HG02759 (cell line): ENCODE data around the gene STON2.
"Not testable (repeated sequence)": the region's sequence is repeated elsewhere in the genome, so short reads cannot be mapped to it uniquely, and the experiment has no call there.

Experiments used
- ATAC-seq: cut with Tn5 transposase; IDR thresholded peaks from one replicate; pipeline ENCODE4 v1.9.1; 2021; ENCODE audit warnings: mild to moderate bottlenecking, moderate library complexity; ENCODE audit not compliant: unreplicated experiment

Gene STON2, protein sequence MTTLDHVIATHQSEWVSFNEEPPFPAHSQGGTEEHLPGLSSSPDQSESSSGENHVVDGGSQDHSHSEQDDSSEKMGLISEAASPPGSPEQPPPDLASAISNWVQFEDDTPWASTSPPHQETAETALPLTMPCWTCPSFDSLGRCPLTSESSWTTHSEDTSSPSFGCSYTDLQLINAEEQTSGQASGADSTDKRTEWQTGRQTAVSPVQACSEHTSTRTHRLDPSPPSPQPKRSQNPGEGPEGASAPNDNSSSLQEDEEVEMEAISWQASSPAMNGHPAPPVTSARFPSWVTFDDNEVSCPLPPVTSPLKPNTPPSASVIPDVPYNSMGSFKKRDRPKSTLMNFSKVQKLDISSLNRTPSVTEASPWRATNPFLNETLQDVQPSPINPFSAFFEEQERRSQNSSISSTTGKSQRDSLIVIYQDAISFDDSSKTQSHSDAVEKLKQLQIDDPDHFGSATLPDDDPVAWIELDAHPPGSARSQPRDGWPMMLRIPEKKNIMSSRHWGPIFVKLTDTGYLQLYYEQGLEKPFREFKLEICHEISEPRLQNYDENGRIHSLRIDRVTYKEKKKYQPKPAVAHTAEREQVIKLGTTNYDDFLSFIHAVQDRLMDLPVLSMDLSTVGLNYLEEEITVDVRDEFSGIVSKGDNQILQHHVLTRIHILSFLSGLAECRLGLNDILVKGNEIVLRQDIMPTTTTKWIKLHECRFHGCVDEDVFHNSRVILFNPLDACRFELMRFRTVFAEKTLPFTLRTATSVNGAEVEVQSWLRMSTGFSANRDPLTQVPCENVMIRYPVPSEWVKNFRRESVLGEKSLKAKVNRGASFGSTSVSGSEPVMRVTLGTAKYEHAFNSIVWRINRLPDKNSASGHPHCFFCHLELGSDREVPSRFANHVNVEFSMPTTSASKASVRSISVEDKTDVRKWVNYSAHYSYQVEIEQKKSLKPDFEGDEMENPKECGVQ

DNA sequence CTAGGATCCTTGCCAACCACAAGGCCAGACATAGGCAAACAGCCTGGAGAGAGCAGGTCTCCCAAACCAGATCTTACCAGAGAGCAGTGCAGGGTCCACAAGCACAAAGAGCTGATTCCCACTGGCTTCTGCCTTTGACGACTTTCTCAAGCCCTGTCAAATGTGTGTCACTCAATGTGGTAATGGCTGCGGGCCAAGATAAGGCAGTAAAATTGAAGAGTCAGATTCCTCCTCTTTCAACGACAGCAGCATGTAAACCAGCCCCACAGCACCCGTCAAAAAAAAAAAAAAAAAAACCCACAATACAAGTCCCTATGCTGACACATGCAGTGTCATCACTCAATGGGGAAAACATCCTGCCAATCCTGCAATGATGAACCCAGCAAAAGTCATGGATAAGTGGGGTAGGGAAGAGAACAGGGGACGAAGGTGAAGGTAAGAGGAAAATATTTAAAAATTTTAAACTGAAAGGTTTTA is at the start of gene STON2:
Gene STON2, minus strand, starts transcription at position 123 of the 477 bp plus-strand sequence. CDS start 1,942 bp downstream, outside the sequence.
- ATAC-seq: no peak

DNA sequence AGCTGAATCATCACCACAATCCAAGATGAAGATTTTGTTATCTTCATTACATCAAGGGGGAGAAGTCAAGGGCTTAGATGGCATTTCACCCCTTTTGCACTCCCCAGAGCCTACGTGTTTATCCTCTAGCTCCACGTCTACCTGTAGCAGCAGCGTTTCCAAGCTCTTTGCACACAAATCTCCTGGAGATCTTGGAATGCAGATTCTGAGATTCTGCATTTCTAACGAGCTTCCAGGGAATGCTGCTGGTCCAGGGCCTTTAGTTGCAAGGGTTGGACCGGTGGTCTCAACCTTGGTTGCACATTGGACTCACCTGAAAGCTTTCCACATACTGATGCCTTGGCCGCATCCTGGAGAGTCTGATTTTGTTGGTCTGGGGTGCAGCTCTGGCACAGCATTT is 49.5 kb upstream of the STON2 start:
- no peak for ATAC-seq

DNA sequence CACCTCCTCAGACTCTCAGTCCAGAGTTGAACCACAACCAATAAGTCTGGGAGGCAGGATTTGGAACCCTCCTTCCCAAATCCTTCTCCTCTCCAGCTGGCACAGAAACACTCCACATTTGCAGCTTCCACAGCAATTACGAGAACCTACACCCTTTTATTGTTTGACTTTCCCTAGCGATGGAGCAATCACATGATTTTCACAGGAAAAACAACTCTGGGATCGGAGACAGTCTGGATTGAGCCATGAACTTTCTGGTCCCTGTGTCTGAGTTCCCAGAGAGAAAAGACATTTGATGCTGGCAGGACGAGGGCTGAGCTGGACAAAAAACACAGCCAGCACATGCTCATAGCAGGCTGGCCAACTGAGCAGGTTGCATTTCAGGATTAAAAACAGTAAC is 49.0 kb upstream of the STON2 start:
- ATAC-seq: no peak

DNA sequence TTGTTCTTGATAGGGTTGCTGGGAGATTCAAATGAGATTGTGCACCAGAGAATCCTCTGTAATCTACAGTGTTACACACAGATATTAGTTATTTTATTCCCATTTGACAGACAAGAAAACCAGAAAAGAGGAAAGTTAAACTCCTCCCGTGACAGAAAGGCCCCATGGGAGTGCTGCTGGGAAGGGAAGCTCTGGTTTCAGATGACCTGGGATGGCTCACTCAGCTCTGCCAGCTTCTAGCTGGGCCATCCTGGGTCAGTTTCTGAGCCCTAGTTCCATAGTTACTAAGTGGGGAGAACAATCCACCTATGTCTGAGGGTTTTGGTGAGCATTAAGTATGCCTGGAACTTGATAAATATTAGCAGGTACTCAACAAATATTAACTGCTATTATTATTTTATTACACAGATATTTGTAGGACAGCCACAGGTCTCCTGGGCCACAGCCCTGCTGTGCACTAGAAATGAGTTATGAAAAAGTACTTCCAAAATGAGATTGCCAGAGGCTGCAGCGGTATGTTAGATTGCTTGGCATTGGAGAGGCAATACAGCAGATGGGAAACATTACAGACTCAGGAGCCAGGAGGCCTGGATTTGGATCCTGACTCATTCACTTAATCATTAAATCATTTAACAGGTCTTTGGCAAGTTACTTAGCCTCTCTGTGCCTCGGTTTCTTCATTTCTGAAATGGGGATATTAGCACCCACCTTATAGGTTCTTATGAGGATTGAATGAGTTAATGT is 47.1 kb upstream of the STON2 start:
- ATAC-seq: no peak

DNA sequence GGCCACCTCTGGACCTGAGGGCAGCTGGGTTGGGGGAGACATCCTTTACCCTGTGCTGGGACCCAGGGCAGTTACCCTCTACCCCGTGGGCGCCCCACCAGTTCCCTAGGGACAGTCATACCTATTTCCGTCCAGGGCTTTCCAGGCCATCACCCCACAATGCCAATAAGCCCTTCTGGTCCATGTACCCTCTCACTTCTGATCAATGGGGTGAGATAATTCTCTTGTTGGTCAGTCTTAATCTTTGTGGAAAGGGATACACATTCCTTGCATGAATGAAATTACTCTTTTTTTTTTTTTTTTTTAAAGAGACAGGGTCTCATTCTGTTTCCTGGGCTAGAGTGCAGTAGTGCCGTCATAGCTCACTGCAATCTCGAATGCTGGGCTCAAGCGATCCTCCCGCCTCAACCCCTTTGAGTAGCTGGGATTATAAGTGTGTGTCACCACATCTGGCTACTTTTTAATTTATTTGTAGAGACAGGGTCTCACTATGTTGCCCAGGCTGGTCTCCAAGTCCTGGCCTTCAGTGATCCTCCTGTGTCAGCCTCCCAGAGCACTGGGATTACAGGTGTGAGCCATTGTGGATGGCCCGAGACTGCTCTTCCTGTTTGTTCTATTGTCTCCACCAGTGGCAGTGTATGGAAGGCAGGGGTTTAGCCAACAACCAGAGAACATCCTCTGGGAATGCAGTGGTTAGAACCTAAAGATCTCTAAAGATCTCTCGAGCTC is 46.3 kb upstream of the STON2 start:
- no peak for ATAC-seq

DNA sequence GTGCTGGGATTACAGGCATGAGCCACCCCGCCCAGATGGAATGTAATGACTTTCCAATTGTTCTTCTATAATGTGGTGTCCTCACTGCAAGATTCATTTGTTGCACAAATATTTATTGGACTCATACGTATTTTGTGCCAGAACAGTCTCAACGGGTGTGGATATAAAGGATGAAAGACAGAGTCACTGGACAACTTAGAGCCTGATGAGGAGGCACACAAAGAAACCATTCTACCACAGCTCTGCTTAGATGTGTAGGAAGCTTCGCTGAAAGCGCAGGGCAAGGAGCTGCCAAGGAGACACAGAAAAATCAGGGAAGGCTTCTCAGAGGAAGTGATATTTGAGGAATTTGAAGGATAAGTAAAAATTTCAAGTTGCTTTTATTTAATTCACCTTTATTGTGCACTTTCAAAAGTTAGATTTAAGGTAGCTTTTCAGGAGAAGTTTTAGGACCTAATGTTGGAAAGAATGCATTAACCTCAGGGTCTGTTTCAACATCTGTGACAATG is 41.6 kb upstream of the STON2 start:
- ATAC-seq: no peak

DNA sequence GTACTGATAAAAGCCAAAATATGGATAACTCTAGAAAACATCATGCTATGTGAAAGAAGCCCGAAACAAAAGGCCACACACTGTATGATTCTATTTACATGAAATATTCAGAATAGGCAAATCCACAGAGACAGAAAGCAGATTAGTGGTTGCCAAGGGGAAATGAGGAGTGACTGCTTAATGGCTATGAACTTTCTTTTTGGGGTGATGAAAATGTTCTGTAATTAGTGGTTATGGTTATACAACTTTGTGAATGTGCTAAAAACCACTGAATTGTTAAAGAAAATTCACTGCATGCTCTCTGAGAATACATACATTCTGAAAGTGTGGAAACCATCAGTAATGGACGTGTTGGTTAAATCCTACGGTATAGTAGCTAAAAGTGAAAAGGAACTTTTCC is 39.9 kb upstream of the STON2 start:
- no peak for ATAC-seq

DNA sequence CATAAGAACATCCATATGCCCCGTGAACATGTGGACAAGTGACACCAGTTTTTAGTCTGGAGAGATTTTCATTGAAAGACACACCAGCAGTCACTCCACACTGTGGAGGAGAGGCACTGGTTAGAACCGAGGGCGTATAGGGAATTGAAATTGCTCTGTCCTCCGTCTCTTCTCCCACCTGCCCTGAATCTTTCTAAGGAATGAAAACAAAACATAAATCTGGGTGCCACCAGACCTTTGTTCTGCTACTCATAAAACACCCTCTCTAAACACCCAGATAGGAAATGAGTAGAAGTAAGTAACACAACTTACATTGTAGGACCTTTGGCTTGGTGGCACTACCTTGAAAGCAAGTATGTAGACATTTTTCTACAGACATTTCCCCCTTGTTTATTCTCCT is 37.1 kb upstream of the STON2 start:
- ATAC-seq: no peak

DNA sequence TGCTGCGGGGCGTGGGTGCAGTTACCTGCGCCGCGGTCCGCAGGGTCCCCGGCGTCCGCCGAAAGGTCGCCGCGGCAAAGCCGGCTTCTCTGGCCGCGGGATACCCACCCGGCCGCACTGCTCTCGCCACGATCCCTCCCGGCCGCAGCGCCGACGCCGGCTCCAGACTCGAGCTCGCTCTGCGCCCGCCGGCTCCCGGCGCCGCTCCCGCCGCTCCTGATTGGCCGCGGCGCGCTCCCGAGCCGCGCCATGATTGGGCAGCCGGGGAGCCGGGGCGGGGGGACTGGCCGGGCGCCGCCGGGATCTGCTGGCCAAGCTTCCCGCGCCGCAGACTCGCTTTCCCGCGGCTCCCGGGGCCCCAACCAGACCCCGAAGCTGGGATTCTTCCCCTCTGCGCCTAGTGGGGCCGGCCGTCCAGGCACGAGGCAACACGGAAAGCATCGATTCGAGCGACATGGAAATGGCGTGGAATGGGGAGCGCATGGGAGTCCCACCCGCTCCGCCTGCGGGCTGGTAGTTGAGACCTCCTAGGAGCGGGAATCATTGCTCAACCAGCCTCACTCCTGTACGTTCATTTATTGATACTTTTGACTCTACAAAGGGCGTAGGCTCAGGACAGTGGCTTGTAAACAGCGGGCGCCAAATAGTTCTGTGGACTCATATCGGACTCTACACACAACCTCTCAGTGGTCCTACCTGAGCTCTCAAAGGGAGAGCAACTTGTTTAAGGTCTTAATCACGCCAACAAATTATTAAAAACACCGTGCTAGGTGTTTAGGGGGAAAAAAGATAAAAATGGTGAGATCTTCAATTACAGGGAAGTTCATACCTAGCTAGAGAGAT is 36.4 kb upstream of the STON2 start:
- ATAC-seq: peak; percentile 90

DNA sequence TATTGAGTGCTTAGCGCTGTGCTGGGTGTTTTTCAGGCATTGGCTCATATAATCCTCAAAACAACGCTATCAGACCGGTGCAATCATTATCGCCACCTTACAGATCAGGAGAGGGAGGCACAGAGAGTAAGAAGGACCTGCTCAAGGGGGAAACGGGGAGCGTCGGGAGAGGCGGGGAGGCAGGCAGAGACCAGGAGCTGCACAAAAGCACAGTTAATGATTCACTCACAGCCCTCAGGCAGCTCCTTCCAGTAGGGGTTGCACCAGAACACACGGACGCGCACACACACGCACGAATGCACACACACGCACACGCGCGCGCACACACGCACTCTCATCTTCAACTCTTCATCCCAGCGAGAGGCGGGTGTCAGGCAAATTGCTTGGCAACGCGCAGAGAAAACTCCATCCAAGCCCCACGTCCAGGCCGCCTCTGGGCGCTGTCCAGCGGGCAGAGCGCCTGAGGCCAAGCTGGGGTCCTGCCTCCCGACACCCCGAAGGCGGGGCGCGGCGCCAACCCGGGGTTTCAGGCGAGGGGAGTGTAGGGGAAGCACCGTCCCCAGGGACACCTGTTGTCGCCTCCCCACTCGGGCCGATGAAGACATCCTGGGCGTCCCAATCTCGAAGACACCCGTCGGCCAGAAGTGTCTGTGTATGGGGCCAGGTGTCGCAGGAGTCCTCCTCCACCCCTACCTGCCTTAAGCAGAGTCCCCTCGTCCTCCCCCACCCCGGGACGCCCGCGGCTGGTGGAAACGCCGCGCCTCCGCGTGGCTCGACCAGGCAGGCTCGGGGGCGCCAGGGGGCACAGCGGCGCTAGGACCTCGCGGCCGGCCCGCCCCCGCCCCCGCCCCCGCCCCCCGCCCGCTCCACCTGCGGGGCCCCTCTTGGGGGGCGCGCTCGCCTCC is 35.5 kb upstream of the STON2 start:
- ATAC-seq: peak; percentile 38

DNA sequence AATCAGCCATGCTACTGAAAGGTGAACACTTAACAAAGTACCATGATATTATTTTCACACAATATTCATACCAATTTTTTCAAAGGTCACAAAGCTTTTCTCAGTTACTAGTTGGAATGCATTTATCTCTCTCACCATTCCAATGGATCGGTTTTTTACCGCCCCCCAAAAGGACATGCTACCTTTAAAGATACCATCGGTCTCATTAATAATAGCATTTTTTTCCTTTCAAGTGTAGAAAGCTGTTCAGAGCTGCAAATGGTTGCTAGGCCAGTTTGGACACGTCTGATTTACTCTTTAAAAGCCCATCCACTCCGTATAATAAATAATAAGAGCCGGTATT is 34.9 kb upstream of the STON2 start:
- no peak for ATAC-seq

DNA sequence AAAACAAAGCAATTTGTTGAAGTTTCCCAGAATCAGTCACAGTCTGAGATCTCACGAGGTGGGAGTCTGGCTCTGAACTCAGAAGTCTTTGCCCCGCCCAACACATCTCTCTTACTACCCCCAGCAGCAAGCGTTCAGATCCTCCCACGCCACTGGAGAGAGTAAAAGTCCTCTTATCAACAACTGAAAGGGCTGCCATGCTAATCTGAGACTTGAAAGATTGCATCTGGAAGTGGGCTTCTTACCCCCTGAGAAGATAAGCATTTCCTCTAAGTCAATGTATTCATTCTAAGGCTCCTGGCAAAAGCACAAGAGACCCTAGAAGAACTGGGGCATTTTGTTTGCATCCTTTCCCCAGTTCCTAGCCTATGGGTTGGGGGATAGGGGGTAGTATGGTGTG is 34.1 kb upstream of the STON2 start:
- ATAC-seq: no peak

DNA sequence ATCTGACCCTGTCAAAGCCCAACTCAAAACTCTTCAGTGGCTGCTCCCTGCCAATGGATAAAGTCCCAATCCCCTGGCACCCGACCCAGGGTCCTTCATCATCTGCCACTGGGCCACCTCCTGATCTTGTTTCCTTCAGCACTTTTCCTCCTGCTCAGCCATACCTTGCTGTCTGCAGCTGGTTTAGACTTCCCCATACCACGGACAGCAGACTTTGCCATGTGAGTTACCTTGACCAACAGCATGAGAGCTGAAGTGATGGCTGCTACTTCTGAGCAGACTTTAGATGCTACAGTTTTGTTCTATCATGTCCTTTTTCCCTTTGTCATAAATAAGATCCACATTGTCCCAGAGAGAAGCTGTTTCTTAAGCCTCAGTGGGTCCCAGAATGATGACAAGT is 33.3 kb upstream of the STON2 start:
- ATAC-seq: no peak

DNA sequence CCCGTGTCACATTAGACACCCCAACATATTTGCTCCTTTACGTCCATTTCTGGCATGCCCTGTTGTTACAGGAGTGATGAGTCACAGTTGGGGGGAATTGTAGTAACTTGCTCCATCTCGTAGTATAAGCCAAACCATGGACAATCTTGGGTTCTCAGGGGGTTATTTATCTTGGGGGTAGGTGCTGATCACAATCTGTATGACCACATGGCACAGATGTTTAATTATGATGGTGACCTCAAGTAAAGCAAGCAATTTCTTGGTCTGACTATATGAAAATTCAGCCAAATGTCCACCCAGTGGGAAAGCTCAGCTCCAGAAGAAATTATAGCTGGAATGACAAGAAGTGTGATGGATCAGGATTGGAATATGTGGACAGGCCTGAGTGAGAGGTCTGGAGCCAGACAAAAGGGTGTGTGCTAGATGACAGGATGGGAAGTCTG is 32.1 kb upstream of the STON2 start:
- ATAC-seq: no peak

DNA sequence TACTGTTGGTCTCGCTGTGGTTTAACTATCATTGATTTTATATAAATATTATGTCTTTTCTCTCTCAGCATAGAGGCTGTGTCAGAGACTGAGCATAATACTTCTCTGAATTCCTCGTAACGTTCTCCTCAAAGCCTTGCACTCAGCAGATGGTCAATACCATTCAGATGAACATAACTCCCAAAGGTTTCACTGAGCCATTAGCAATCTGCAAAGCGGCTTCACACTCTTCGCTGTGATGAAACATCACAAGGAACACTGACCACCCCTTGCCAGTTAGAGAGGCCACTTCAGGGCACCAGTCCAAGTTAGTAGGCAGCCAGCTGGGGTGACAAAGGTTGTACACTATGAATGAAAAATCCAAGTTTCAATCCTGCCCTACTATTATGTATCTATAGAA is 30.1 kb upstream of the STON2 start:
- ATAC-seq: no peak

DNA sequence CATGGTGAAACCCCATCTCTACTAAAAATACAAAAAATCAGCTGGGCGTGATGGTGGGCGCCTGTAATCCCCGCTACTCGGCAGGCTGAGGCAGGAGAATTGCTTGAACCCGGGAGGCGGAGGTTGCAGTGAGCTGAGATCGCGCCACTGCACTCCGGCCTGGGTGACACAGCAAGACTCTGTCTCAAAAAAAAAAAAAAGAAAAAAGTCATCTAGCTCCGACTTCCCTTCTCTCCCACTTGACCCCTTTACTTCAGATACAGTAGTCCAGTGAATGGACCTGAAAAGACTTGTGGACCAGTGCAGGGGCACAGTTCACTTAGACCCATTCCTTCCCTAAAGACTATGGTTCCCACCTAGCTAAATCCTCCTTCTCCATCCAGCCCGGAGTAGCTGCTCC is 29.6 kb upstream of the STON2 start:
- not testable (repeated sequence) for ATAC-seq

DNA sequence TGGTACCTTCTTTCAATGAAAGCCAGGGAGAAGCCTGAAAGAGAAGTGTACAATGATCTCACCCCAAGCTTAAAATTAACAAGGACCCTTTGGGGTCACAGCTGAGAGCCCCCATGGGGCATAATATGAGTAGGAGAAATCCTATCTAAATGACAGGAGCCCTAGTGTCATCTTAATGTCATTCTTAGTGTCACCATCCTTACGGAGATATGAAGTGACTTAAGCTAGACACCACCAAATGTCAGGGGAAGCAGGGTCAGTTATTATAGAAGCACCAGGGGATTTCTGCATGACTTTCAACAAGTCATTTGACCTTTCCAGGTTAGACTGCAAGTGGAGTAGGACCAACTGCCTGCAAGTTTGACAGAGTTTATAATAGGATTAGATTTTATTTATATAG is 28.9 kb upstream of the STON2 start:
- ATAC-seq: no peak

DNA sequence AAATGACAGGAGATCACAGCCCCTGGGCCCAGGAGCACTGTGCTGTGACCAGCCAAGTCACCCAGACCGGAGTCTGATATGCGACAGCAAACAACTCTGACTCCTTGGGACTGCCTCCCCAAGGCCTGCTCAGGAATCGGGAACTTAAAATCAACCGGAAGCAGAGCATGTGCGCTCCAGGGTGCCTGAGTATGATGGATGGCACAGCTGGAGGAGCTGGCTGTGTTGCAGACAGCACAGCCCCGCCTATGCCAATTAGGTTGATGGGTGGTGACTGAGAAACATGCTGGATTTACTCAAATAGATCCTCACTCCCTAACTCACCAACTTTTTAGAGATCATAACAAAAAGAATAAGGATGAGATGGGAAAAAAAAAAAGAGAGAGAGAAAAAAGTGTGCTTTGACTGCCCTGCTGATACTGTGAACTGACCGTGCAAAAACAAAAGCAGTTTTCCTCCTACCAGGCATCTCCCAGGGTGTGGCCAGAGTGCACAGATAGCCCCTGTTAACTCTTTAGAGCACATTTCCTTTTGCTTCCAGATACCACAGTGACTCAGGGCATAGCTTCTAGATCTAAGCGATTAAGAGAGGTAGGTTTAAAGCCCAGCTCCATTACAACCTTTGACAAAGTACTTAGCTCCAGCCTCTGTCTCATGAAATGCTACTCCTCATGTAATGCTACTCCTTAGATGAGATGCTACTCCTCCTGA is 27.4 kb upstream of the STON2 start:
- ATAC-seq: no peak
